ENCODE results near the gene ASCL2. TPM values are rescaled to one million over a fixed set of nuclear protein-coding genes. Genes with fewer than 3 reads are reported as not detected.

ASCL2 gene
- total RNA-seq, 2 donors from 2014 or later = 0.38 to 1.7 TPM

DNA sequence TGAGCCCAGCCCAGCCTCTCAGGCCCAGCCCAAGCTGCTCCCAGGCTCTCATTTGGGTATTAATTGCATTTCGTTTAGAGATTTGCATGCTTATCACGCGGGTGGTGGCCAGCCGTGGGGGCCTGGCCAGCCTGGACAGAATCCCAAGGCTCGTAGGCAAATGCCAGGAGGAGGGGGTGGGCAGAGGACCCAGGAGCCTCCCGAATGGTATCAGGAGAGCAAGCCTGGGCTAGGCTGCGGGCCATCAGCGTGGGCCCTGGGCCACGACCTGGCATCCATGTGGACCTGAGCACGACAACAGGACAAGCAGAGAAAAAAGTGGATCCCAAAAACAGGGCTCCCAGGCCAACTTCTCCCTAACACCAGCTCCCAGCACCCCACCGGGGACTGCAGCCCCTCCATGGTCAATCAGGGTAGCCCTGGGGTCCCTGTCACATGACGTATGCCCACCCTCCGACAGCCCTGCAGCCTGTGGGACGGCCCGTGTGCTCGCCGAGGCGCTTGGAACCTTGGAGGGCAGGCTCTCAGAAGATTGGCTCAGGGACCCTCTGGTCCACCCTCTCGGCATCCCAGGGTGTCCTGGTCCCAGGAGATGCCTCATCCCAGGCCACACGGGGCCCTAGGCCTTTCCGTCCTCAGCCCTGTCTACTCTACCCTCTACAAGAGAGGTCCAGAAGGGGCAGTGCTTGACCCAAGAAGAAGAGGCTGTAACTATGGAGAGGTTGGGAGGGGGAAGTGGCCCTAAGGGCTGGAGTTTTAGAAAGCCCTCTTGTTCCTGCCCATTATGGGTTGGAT lies 8.8 kb downstream of the ASCL2 start:
- Mint-ChIP-seq H3K36me3 (ENCODE audit: insufficient read depth in 2 of 2) (no peaks in the 10 kb centered on the region), H3K4me3 (no peak overlapping the region), H3K27ac (no peak overlapping the region), H3K4me1 (ENCODE audit: low read depth) (peaks cover 16% of the 10 kb centered on the region), H3K27me3 (ENCODE audit: low read depth) (no peaks in the 10 kb centered on the region), H3K9me3 (no peaks in the 10 kb centered on the region)
- DNase-seq = no peak
- ATAC-seq (replicated peaks in 1 of 2) = no peak

DNA sequence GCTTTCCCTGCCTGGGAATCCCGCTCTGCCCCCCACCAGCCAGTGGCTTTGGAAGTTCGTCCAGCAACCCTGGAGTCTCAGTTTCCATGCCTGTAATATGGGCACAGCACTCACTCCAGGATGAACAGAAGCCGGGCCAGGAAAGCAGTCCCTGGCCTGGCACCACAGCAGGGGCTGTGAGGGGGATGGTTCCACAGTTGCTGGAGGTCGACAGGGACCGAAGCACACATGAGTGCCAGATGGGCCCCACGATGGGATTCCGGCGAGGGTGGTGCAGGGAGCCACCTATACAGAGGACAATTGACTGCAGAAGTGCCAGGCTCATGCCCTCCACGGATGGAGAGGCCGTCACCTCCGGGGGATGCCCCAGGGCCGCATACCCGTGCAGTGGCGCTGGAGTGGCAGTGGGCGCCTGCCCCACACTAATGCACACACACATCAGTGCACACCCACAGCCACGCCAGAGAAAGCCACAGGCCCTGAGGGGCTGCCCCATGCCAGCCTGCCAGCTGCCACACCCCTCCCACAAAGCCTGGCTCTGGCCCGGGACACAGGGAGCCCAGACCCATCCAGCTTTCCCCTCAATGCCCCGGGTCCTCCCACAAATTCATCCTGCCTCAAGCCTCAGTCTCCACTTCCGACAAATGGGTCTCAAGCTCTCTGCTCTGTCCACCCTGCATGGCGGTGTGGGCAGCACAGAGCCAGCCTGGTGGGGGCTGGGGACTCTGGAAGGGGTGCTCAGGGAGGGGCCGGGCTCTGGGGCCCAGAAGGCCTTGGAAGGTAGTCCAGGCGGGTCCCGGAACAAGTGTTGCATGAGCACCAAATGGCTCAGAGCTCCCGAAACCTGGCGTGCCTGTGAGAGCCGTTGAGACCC lies 9.7 kb downstream of the ASCL2 start:
- peaks cover 8% of the 10 kb centered on the region for H3K4me1 Mint-ChIP-seq (ENCODE audit: low read depth)
- no peaks in the 10 kb centered on the region for H3K9me3 Mint-ChIP-seq
- no peak overlapping the region for H3K27ac Mint-ChIP-seq
- H3K36me3 Mint-ChIP-seq (ENCODE audit: insufficient read depth in 2 of 2) = no peaks in the 10 kb centered on the region
- H3K4me3 Mint-ChIP-seq = no peak overlapping the region
- no peak for DNase-seq
- no peaks in the 10 kb centered on the region for H3K27me3 Mint-ChIP-seq (ENCODE audit: low read depth)
- no peak for ATAC-seq (replicated peaks in 1 of 2)

DNA sequence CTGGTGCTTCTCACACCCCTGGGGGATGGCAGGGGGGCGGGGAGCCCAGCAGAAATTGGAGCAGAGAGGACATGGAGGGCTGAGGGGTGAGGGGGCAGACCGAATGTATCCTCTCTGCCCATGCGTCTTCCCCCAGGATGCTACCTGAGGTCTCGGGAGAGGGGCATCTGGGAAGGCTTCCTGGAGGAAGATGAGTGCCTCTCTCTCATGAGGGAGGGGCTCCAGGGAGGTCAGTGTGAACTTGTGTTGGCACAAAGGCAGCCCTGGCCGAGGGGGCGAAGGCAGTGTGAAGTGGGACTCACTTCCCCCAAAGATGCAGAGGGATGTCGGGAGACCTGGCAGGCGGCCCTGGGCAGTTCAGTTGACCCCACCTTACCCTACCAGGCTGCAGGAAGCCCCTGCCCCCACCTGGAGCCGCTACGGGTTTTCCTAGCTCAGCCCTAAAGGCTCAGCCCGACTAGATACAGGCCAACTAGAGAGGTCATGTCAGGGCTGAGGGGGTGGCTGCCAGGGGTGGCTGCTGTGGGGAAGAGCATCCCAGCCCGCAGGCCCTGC lies 10.4 kb downstream of the ASCL2 start:
- Mint-ChIP-seq H3K27ac (no peak overlapping the region), H3K36me3 (ENCODE audit: insufficient read depth in 2 of 2) (no peaks in the 10 kb centered on the region), H3K4me3 (no peak overlapping the region), H3K4me1 (ENCODE audit: low read depth) (peaks cover under 1% of the 10 kb centered on the region), H3K27me3 (ENCODE audit: low read depth) (no peaks in the 10 kb centered on the region), H3K9me3 (no peaks in the 10 kb centered on the region)
- ATAC-seq (replicated peaks in 1 of 2) (no peak), DNase-seq (no peak)

DNA sequence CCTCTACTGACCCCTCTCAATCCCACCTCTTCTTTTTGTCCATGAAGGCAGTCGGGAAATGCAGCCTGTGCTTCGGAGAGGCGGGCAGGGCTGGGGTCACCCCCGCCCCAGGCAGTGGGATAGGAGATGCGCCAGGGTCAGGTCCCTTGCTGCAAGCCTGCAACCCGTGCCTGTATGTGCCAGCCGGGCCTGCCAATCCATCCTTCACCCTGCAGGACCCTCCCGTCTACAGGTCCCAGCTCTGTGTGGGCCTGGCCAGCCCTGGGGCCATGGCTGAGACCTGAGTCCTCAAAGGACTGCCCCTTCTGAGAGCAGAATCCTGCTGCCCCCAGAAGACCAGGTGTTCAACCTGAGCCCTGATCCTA lies 10.9 kb downstream of the ASCL2 start:
- H3K4me3 Mint-ChIP-seq = no peak overlapping the region
- H3K27ac Mint-ChIP-seq = no peak overlapping the region
- DNase-seq (no peak), ATAC-seq (replicated peaks in 1 of 2) (no peak)
- no peaks in the 10 kb centered on the region for H3K36me3 Mint-ChIP-seq (ENCODE audit: insufficient read depth in 2 of 2)
- H3K4me1 Mint-ChIP-seq (ENCODE audit: low read depth) = no peaks in the 10 kb centered on the region
- H3K9me3 Mint-ChIP-seq = no peaks in the 10 kb centered on the region
- no peaks in the 10 kb centered on the region for H3K27me3 Mint-ChIP-seq (ENCODE audit: low read depth)

DNA sequence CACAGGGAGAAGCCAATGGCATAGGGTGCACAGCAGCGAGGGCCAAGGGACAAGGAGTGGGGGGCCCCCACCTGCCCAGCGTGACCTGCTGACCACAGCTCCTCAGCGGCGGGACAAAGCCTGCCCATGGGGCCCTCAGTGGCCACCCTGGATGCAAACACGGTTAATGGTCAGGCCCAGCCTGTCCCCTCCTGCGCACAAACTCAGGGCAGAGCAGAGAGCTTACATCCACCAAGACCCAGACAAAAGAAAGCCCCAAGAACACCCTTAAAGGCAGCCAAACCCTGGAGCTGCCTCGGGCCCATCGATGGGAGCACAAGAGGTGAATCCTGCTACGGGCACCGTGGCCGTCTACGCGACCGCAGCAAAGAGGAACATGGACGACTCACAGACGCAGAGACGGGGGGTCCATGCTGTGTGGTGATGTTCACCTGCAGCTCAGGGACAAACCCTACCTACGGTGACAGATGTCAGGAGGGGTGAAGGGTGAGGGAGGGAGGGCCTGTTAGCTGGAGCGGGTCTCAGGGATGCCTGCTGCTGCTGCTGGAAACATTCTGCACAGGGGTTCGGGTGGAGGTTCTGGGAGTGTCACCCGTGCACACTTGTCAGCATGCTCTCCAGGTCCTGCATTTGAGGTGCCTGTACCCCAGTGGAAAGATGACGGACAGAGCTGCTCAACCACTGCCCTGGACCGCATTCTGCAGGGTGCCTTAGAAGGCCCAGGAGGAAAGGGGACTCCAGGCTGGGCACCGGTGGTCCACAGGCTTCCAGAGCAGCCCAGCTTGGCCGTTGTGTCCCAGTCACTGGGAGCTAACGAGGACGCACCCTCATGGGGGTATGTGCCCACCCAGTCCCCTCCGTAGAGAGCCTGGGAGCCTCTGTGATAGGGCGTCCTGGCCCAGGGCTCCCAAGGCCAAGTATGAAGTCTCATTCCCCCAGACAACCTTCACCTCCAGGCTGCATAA lies 11.6 kb downstream of the ASCL2 start:
- H3K36me3 Mint-ChIP-seq (ENCODE audit: insufficient read depth in 2 of 2) = no peaks in the 10 kb centered on the region
- peaks cover 0 to 1% of the 10 kb centered on the region in 2 donors for H3K9me3 Mint-ChIP-seq
- H3K4me1 Mint-ChIP-seq (ENCODE audit: low read depth) = no peaks in the 10 kb centered on the region
- no peak overlapping the region for H3K4me3 Mint-ChIP-seq
- ATAC-seq (replicated peaks in 1 of 2) (no peak), DNase-seq (no peak)
- no peaks in the 10 kb centered on the region for H3K27me3 Mint-ChIP-seq (ENCODE audit: low read depth)
- no peak overlapping the region for H3K27ac Mint-ChIP-seq

DNA sequence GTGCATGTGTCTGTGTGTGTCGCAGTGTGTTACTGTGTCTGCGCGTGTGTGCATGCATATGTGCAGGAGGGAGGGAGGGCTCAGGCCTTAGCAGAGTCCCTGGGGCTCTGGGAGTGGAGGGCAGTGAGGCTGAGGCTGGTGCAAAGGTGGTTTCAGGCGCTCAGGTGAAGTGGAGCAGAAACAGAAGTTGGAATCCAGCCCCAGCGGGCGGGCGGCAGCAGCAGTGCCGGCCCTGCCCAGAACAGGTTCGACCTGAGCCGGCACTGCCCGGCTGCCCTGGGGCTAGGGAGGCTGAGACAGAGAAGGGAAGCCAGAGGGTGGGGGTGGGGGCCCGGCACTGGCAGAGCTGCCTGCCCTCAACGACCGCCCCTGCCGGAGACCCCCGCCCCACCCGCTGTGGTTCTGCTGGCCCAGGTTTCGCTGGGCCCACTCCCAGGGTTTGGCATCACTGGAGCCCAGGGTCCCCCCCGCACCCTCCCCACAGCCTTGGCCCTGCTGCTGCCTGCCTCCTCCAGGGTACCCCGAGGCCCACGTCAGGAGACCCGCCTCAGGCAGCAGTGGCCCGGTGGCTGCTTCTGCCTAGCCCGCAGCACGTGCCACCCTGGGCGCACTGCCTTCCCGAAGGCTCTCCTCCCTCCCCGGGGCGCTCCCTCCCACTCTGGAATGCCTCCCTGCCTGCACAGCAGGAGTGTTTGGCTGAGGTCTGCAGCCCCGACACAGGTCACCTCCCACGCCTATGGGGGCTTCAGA lies 13.3 kb downstream of the ASCL2 start:
- Mint-ChIP-seq H3K27ac (no peak overlapping the region), H3K9me3 (peaks cover 0 to 1% of the 10 kb centered on the region in 2 donors), H3K36me3 (ENCODE audit: insufficient read depth in 2 of 2) (no peaks in the 10 kb centered on the region), H3K4me3 (no peak overlapping the region), H3K4me1 (ENCODE audit: low read depth) (no peaks in the 10 kb centered on the region), H3K27me3 (ENCODE audit: low read depth) (no peaks in the 10 kb centered on the region)
- DNase-seq (no peak), ATAC-seq (replicated peaks in 1 of 2) (no peak)

DNA sequence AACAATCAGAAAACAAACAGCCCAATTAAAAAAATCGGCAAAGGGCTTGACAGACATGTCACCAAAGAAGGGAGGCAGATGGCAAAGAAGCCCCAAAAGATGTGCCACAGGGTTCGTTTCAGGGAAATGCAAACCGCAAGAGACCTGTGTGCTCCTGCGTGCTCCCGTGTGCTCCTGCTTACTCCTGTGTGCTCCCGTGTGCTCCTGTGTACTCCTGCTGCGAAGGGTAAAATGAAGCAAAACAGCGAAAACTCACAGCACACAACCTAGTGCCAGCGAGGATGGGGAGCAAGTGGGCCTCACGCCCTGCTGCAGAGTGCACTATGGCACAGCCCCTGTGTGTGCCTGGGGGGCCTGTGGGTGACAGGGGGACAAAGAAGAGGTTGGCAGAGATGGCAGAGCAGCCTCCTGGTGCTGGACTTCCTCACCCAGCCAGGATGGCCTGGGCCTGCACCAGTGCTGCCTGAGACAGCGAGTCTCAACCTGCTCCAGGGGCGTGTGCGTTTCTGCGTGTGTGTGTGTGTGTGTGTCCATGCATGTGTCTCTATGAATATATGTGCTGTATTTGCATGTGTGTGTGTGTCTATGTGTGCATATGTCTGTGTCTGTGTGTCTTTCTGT lies 14.0 kb downstream of the ASCL2 start:
- DNase-seq (no peak), ATAC-seq (replicated peaks in 1 of 2) (no peak)
- Mint-ChIP-seq H3K27me3 (ENCODE audit: low read depth) (no peaks in the 10 kb centered on the region), H3K9me3 (peaks cover 0 to 1% of the 10 kb centered on the region in 2 donors), H3K4me1 (ENCODE audit: low read depth) (no peaks in the 10 kb centered on the region), H3K4me3 (no peak overlapping the region), H3K27ac (no peak overlapping the region), H3K36me3 (ENCODE audit: insufficient read depth in 2 of 2) (no peaks in the 10 kb centered on the region)

DNA sequence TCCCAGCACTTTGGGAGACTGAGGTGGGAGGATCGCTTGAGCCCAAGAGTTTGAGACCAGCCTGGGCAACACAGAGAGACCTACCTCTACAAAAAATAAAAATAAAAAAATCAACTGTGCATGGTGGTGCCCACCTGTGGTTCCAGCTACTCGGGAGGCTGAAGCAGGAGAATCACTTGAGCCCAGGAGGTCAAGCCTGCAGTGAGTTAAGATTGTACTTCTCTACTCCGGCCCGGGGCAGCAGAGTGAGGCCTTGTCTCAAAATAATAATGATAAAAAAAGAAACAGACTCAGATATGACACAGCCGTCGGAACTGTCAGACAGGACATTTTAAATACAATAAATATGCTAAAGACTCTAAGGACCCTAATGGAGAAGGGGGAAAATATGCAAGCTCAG lies 18.4 kb downstream of the ASCL2 start:
- H3K9me3 Mint-ChIP-seq = peaks cover 0 to 1% of the 10 kb centered on the region in 2 donors
- no peak for ATAC-seq (replicated peaks in 1 of 2)
- no peak overlapping the region for H3K4me3 Mint-ChIP-seq
- no peaks in the 10 kb centered on the region for H3K27me3 Mint-ChIP-seq (ENCODE audit: low read depth)
- H3K27ac Mint-ChIP-seq = no peak overlapping the region
- H3K36me3 Mint-ChIP-seq (ENCODE audit: insufficient read depth in 2 of 2) = no peaks in the 10 kb centered on the region
- DNase-seq = no peak
- H3K4me1 Mint-ChIP-seq (ENCODE audit: low read depth) = no peaks in the 10 kb centered on the region

DNA sequence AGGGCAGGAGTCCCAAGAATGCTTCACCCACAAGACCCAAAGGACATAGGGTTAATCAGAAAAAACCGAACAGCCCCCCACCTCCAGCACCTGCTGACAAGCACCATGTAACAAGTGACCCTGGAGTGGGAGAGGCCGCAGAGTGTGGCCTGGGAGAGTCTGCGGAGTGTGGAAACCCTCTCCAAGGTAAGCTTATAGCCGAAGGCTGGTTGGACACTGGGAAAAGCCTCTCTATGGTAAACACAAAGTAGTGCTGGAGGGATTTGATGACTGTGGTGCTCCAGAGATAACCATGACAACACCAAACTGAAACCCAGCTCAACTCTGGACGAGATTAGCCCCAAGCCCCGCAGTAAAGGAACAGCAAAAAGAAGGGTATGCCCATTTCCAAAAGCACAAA lies 19.2 kb downstream of the ASCL2 start:
- no peak for DNase-seq
- no peak overlapping the region for H3K27ac Mint-ChIP-seq

DNA sequence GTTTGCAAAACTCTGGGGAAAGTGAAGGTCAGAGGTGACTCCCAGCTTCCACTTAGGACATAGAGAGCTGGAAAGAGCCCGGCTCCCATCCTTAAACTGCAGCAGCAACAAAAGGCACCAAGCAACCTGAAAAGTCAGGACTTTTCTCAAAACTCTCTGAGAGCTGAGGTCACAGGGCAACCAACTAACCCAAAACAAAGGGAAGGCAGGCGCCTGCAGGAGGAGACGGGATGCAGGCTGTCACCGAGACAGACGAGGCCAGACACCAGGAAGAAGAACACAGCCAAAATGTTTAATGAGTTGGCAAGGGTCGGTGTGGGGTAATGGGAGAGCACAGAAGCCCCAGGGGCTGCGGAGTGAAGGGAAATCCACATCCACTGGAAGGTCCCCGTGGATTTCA lies 19.9 kb downstream of the ASCL2 start:
- no peaks in the 10 kb centered on the region for H3K27me3 Mint-ChIP-seq (ENCODE audit: low read depth)
- H3K36me3 Mint-ChIP-seq (ENCODE audit: insufficient read depth in 2 of 2) = no peaks in the 10 kb centered on the region
- H3K27ac Mint-ChIP-seq = no peak overlapping the region
- no peak for ATAC-seq (replicated peaks in 1 of 2)
- H3K4me1 Mint-ChIP-seq (ENCODE audit: low read depth) = no peaks in the 10 kb centered on the region
- H3K4me3 Mint-ChIP-seq = no peak overlapping the region
- peaks cover 0 to 1% of the 10 kb centered on the region in 2 donors for H3K9me3 Mint-ChIP-seq
- DNase-seq = no peak

More for the DNA sequence above, 19.2 kb downstream of the ASCL2 start:
- H3K4me1 Mint-ChIP-seq (ENCODE audit: low read depth) = no peaks in the 10 kb centered on the region
- ATAC-seq (replicated peaks in 1 of 2) = no peak
- no peak overlapping the region for H3K4me3 Mint-ChIP-seq
- no peaks in the 10 kb centered on the region for H3K36me3 Mint-ChIP-seq (ENCODE audit: insufficient read depth in 2 of 2)
- peaks cover 0 to 1% of the 10 kb centered on the region in 2 donors for H3K9me3 Mint-ChIP-seq
- H3K27me3 Mint-ChIP-seq (ENCODE audit: low read depth) = no peaks in the 10 kb centered on the region

DNA sequence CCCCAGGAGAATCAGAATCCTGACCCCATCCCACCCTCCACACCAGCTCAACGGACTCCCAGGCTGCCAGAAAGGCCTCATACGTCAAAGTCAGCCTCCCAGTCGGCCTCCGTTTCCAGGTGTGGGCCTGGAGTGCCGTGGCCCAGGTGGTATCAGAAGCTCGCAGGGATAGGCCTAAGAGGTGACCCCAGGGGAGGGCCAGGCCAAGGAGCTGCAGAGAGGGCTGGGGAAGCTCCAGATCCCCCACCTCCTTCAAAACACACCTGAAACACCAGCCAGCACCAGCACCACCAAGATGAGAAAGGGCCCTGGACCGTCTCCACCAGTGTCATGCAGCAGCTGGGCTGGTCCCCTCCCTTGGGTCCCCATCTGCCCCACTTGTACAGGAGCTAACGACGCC lies 20.3 kb downstream of the ASCL2 start:
- Mint-ChIP-seq H3K36me3 (ENCODE audit: insufficient read depth in 2 of 2) (no peaks in the 10 kb centered on the region), H3K4me1 (ENCODE audit: low read depth) (no peaks in the 10 kb centered on the region), H3K27ac (no peak overlapping the region), H3K9me3 (peaks cover 0 to 1% of the 10 kb centered on the region in 2 donors), H3K4me3 (no peak overlapping the region), H3K27me3 (ENCODE audit: low read depth) (no peaks in the 10 kb centered on the region)
- DNase-seq = no peak
- no peak for ATAC-seq (replicated peaks in 1 of 2)
